PC-9 (cell line): ENCODE data around the gene PCLAF.
"Not testable (repeated sequence)": the region's sequence is repeated elsewhere in the genome, so short reads cannot be mapped to it uniquely, and the experiment has no call there.

ENCODE experiments used
- EZH2 ChIP-seq: fragments of 200-600 bp; sonication (generic); IDR thresholded peaks from 2 replicates; pipeline ENCODE4 v1.8.0; 2017; ENCODE audit warnings: antibody characterized with exemption, low read depth
- TF ChIP-seq, protein P1 (sequence below): fragments of 200-600 bp; sonication (generic); conservative IDR thresholded peaks from 2 replicates; pipeline ENCODE4 v1.6.1; 2017; ENCODE audit warnings: mixed run types, antibody characterized with exemption, mild to moderate bottlenecking, moderate library complexity

DNA sequence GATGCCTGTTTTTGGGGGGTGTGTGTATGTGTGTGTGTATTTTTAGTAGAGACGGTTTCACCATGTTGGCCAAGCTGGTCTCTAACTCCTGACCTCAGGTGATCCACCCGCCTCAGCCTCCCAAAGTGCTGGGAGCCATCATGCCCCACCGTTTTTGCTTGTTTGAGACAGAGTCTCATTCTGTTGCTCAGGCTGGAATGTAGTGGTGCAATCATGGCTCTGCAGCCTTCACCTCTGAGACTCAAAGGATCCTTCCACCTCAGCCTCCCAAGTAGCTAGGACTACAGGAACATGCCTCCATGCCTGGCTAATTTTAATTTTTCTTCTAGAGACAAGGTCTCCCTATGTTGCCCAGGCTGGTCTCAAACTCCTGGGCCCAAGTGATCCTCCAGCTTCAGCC, 11.2 kb upstream of the PCLAF start:
- TF ChIP-seq, protein P1, sequence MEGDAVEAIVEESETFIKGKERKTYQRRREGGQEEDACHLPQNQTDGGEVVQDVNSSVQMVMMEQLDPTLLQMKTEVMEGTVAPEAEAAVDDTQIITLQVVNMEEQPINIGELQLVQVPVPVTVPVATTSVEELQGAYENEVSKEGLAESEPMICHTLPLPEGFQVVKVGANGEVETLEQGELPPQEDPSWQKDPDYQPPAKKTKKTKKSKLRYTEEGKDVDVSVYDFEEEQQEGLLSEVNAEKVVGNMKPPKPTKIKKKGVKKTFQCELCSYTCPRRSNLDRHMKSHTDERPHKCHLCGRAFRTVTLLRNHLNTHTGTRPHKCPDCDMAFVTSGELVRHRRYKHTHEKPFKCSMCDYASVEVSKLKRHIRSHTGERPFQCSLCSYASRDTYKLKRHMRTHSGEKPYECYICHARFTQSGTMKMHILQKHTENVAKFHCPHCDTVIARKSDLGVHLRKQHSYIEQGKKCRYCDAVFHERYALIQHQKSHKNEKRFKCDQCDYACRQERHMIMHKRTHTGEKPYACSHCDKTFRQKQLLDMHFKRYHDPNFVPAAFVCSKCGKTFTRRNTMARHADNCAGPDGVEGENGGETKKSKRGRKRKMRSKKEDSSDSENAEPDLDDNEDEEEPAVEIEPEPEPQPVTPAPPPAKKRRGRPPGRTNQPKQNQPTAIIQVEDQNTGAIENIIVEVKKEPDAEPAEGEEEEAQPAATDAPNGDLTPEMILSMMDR = not testable (repeated sequence)
- not testable (repeated sequence) for TF ChIP-seq EZH2
